Aorta (tissue), 5 donors: Measurements from ENCODE around the gene RILPL1. TPM values are rescaled to one million over a fixed set of nuclear protein-coding genes. Genes with fewer than 3 reads are reported as not detected.
A peak's percentile ranks its signal among the peaks of the same experiment; 100 is the strongest.
"Not testable (repeated sequence)": the region's sequence is repeated elsewhere in the genome, so short reads cannot be mapped to it uniquely, and the experiment has no call there.

Experiments used
- ATAC-seq: fragments of 200-7000 bp; cut with Tn5 transposase; one replicate; pipeline ENCODE4 v1.9.1; 2022; ENCODE audit warnings: moderate library complexity; ENCODE audit not compliant: low FRiP score
- DNase-seq, 2 donors: peaks; one replicate each; pipeline ENCODE4 v3.0.0-alpha.2; 2020
- H3K27ac ChIP-seq, 2 donors: one replicate each; pipeline ENCODE4 v1.5.1; 2013; ENCODE audit warnings: low read length in 2 of 2, mild to moderate bottlenecking in 2 of 2, moderate library complexity in 2 of 2, control low read depth in 1 of 2, inconsistent platforms in 1 of 2, low read depth in 1 of 2
- H3K27me3 ChIP-seq, 2 donors: one replicate each; pipeline ENCODE4 v1.6.1; 2013; ENCODE audit warnings: control low read depth in 1 of 2, low read length in 1 of 2, mild to moderate bottlenecking in 1 of 2, moderate library complexity in 1 of 2; ENCODE audit not compliant: insufficient read depth in 2 of 2, control insufficient read depth in 1 of 2
- H3K36me3 ChIP-seq, 2 donors: one replicate each; pipeline ENCODE4 v1.6.1; 2013; ENCODE audit warnings: control low read depth in 1 of 2, low read length in 1 of 2, mild to moderate bottlenecking in 1 of 2; ENCODE audit not compliant: insufficient read depth in 2 of 2, control insufficient read depth in 1 of 2
- H3K4me1 ChIP-seq, 2 donors: one replicate each; pipeline ENCODE4 v1.6.1; 2013; ENCODE audit warnings: low read length in 2 of 2, control low read depth in 1 of 2, mild to moderate bottlenecking in 1 of 2, moderate library complexity in 1 of 2; ENCODE audit not compliant: insufficient read depth in 2 of 2, control insufficient read depth in 1 of 2
- H3K4me3 ChIP-seq, 2 donors: one replicate each; pipeline ENCODE4 v1.5.1; 2013; ENCODE audit warnings: low read length in 2 of 2, control low read depth in 1 of 2, mild to moderate bottlenecking in 1 of 2
- H3K9me3 ChIP-seq: one replicate; pipeline ENCODE4 v1.6.1; 2013; ENCODE audit warnings: mild to moderate bottlenecking, low read length; ENCODE audit not compliant: control insufficient read depth
- WGBS, 2 donors: extraction: QIAGEN DNeasy Blood & Tissue Kit; methylation state at CpG; one replicate each; pipeline ENCODE4 v1.1.7; 2013; 5-methylcytosine and 5-hydroxymethylcytosine counted together
- intact Hi-C, 2 donors: fragments of 100-400 bp; cut with DNase I; formaldehyde crosslinking; loops; one replicate each; pipeline versions ENCODE4 v1.14.2 to v1.15.0; 2022
- polyA plus RNA-seq, 2 donors: library from polyadenylated mRNA; stranded (reverse); fragments of 200-250 nt; gene quantifications; one replicate each; pipeline ENCODE4 v1.2.3, GENCODE V29; 2013
- total RNA-seq, 2 donors: library from RNA; stranded (reverse); fragmentation: NEBNext Ultra II Directional; extraction: Animal tissue kit (Norgen Biotek cat#: 25700); gene quantifications; one replicate each; pipeline ENCODE4 v1.2.1, GENCODE V29; 2021
- donor health status: healthy with polysubstance abuse.
- donor health status: Bipolar disorder and iron deficiency.
- donor health status: DM: no; HTN: no; CAD: no.
- donor health status: DM: no; HTN: no; CAD: no.
- donor health status: DM: yes; HTN: yes; CAD: no.

RILPL1 gene
- total and polyA plus RNA-seq, 4 donors = 18.4 to 50.4 (median 31.0) TPM

DNA sequence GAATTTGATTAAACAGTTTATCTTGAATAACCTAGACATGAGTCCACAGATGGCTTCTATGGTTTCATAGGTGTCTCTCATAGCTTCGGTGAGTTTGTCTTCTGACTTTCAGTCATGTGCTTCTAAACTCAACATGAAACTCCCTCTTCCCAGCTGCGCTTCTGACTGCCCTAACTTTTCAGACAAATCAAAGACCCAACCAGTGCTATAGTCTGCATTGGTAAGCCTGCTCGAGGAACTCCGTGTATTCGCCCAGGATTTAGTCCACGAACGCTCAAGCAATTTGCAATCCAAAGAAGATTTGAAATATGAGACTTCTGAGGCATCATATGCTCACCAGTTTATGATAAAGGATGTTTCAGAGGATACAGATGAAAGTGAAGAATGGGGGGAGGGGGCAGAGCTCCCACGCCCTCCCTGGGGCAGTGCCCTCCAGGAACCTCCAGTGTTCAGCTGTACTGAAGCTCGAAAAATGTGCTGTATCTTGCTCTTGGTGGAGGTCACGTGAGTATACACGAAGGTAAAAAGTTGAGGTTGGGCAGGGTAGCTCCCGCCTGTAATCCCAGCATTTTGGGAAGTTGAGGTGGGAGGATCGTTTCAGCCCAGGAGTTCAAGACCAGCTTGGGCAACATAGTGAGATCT, 91.9 kb downstream of the RILPL1 start:
- Histone ChIP-seq H3K9me3 (no peaks in the 10 kb centered on the region), H3K4me3 (no peak overlapping the region), H3K36me3 (no peaks in the 10 kb centered on the region), H3K27me3 (no peaks in the 10 kb centered on the region), H3K4me1 (no peaks in the 10 kb centered on the region), H3K27ac (no peak overlapping the region)
- no peak for ATAC-seq
- intact Hi-C loops = no loop called here
- no peak for DNase-seq
- 87 to 88% methylated on average over 13 of the region's 13 CpGs for WGBS, 2 donors

- peak; percentile 97 for DNase-seq
- peak; percentile 96 for ATAC-seq
- intact Hi-C loops = loop anchor here in 1 of 2 donors (2.0 kb wide), 1 partner anchor 43 kb away; no protein-coding TSS in a partner anchor
Measured at GRCh38 chr12:123436017-123436964, 97.2 kb downstream of the RILPL1 start, which contains the start of gene RILPL2. TSS of gene RILPL2 (minus strand) at chr12:123436684. CDS start at chr12:123436420, 264 bp downstream.

GRCh38 chr12:123435636-123436016, 97.9 kb downstream of the RILPL1 start:
- peaks cover 0 to 4% of the 10 kb centered on the region in 2 donors for H3K4me1 ChIP-seq
- ATAC-seq (no peak), DNase-seq (no peak)
- peak overlapping the region in 1 of 2 donors; percentile 71 for H3K27ac ChIP-seq
- intact Hi-C loops = loop anchor here in 1 of 2 donors (1.0 to 2.0 kb wide), 2 partner anchors 43 to 100 kb away; no protein-coding TSS in a partner anchor
- H3K36me3 ChIP-seq = no peaks in the 10 kb centered on the region
- WGBS, 2 donors = 15 to 31% methylated on average over 4 to 5 of the region's 5 CpGs
- no peaks in the 10 kb centered on the region for H3K9me3 ChIP-seq
- H3K4me3 ChIP-seq = peak overlapping the region; percentile 74 to 87
- H3K27me3 ChIP-seq = no peaks in the 10 kb centered on the region

More at GRCh38 chr12:123436017-123436964, 97.2 kb downstream of the RILPL1 start, which contains the start of gene RILPL2:
- peak within 1 kb of the TSS; percentile 20 to 71 for H3K27ac ChIP-seq
- WGBS, 2 donors = 0 to 1% methylated on average over 65 to 69 of the region's 69 CpGs
- peaks cover 0 to 4% of the 10 kb centered on the region in 2 donors for H3K4me1 ChIP-seq
- no peaks in the 10 kb centered on the region for H3K27me3 ChIP-seq
- H3K4me3 ChIP-seq = peak within 1 kb of the TSS; percentile 74 to 87
- no peaks in the 10 kb centered on the region for H3K9me3 ChIP-seq
- no peaks in the 10 kb centered on the region for H3K36me3 ChIP-seq

DNA sequence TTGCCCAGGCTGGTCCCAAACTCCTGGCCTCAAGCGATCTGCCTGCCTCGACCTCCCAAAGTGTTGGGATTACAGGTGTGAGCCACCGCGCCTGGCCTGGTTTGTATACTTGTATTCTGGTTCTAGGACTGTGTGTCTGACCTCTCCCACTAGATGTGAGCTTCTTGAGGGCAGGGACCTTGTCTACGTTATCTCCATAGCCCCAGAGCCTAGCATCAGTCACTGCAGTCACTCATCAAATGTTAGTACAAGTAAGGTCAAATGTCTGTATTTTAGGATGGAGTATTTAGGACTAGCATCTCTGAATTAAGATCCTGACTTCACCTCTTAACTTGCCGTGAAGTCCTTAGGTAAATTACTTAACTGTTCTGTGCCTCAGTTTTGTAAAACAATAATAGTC, 99.9 kb downstream of the RILPL1 start:
- no peaks in the 10 kb centered on the region for H3K27me3 ChIP-seq
- peak overlapping the region in 1 of 2 donors; percentile 40 for H3K4me3 ChIP-seq
- 79 to 82% methylated on average over 6 of the region's 6 CpGs for WGBS, 2 donors
- H3K4me1 ChIP-seq = peaks cover 0 to 4% of the 10 kb centered on the region in 2 donors
- DNase-seq = no peak
- no peaks in the 10 kb centered on the region for H3K9me3 ChIP-seq
- peak overlapping the region; percentile 32 to 42 for H3K27ac ChIP-seq
- H3K36me3 ChIP-seq = no peaks in the 10 kb centered on the region
- ATAC-seq = no peak
- intact Hi-C loops = loop anchor here (5.0 kb wide), 1 partner anchor 36 kb away; no protein-coding TSS in a partner anchor

GRCh38 chr12:123431951-123432817, 101.3 kb downstream of the RILPL1 start:
- H3K27me3 ChIP-seq, DNase-seq, H3K36me3 ChIP-seq, H3K4me1 ChIP-seq, H3K9me3 ChIP-seq, ATAC-seq: not testable (repeated sequence)
- intact Hi-C loops = loop anchor here (5.0 kb wide), 1 partner anchor 35 kb away; no protein-coding TSS in a partner anchor
- Histone ChIP-seq H3K27ac (peak overlapping the region; percentile 32 to 61), H3K4me3 (peak overlapping the region in 1 of 2 donors; percentile 33)
- 46 to 47% methylated on average over 15 of the region's 15 CpGs for whole genome bisulfite sequencing, 2 donors

- DNase-seq, H3K9me3 ChIP-seq, ATAC-seq, intact Hi-C loops, H3K36me3 ChIP-seq, H3K4me3 ChIP-seq, H3K27ac ChIP-seq, H3K4me1 ChIP-seq, H3K27me3 ChIP-seq: not testable (repeated sequence)
- 95 to 98% methylated on average over 8 of the region's 8 CpGs for WGBS, 2 donors
Measured at GRCh38 chr12:123429101-123429500, 104.4 kb downstream of the RILPL1 start.

- intact Hi-C loops = no loop called here
- Histone ChIP-seq H3K9me3 (no peaks in the 10 kb centered on the region), H3K4me3 (no peak overlapping the region), H3K27me3 (no peaks in the 10 kb centered on the region), H3K4me1 (no peaks in the 10 kb centered on the region), H3K27ac (no peak overlapping the region), H3K36me3 (peaks cover 0 to 3% of the 10 kb centered on the region in 2 donors)
- ATAC-seq (no peak), DNase-seq (no peak)
- WGBS, 2 donors = 72 to 77% methylated on average over 6 of the region's 6 CpGs
Measured at GRCh38 chr12:123428591-123428990, 104.9 kb downstream of the RILPL1 start.
